Measurements from ENCODE around the gene FAM222A.

- TF ChIP-seq EZH2 (IDR thresholded peaks at IDR 0.05; ENCODE audit: insufficient read depth, poor library complexity, severe bottlenecking) (no peak), EZH2phosphoT487 (IDR thresholded peaks at IDR 0.05; ENCODE audit: insufficient read depth, low read depth) (no peak)
Observed at GRCh38 chr12:109703684-109704083, 9.9 kb upstream of the FAM222A start.

Data from GM23248 (cell line).